IMR-90 (cell line): Measurements from ENCODE around the gene FGFBP2. TPM values are rescaled to one million over a fixed set of nuclear protein-coding genes. Genes with fewer than 3 reads are reported as not detected.

Source experiments
- ATAC-seq: fragments of 200-7000 bp; cut with Tn5 transposase; 2 replicates; pipeline ENCODE4 v1.9.1; 2020; ENCODE audit warnings: low read depth, mild to moderate bottlenecking, moderate library complexity
- BruUV-seq: library from RNA; stranded (reverse); fragments of 400-500 nt; replicated peaks from 2 replicates; lab custom pipeline; 2021; lab: Mats Ljungman, UMichigan
- CTCF ChIA-PET: fragments of 300-600 bp; formaldehyde crosslinking; extraction: SDS; loops from one replicate; lab custom pipeline; 2021; ENCODE audit warnings: antibody characterized with exemption; lab: Yijun Ruan, JAX
- POLR2A ChIA-PET: fragments of 300-600 bp; sonication (Branson Sonifier 250); formaldehyde crosslinking; loops from one replicate; lab custom pipeline; 2022; ENCODE audit warnings: antibody characterized with exemption; ENCODE audit not compliant: unreplicated experiment; lab: Charles Lee
- DNase-seq: peaks from one replicate; pipeline ENCODE4 v3.0.0; 2013
- H2AFZ ChIP-seq: replicated peaks from 2 replicates; pipeline ENCODE3; 2013; ENCODE audit warnings: low read length, mild to moderate bottlenecking; ENCODE audit not compliant: poor library complexity
- H2AK5ac ChIP-seq: 2 replicates; pipeline ENCODE4 v1.6.1; 2013; ENCODE audit warnings: low read depth, low read length, inconsistent platforms
- H2AK9ac ChIP-seq: replicated peaks from 2 replicates; pipeline ENCODE3; 2013; ENCODE audit warnings: mild to moderate bottlenecking, low read depth, low read length, moderate library complexity; ENCODE audit not compliant: poor library complexity
- H2BK120ac ChIP-seq: 2 replicates; pipeline ENCODE4 v1.6.1; 2013; ENCODE audit warnings: low read depth, low read length, inconsistent platforms
- H2BK15ac ChIP-seq: 3 replicates; pipeline ENCODE4 v1.6.1; 2013; ENCODE audit warnings: low read depth, low read length, inconsistent platforms
- H2BK20ac ChIP-seq: 2 replicates; pipeline ENCODE4 v1.6.1; 2013; ENCODE audit warnings: low read depth, mild to moderate bottlenecking, inconsistent platforms, low read length, moderate library complexity
- H2BK5ac ChIP-seq: 2 replicates; pipeline ENCODE4 v1.6.1; 2013; ENCODE audit warnings: mild to moderate bottlenecking, low read depth, low read length, inconsistent platforms; ENCODE audit not compliant: poor library complexity, severe bottlenecking
- H3K14ac ChIP-seq: replicated peaks from 2 replicates; pipeline ENCODE4 v1.6.1; 2013; ENCODE audit warnings: low read depth, low read length, inconsistent platforms
- H3K18ac ChIP-seq: 2 replicates; pipeline ENCODE4 v1.6.1; 2013; ENCODE audit warnings: low read depth, low read length, control low read depth
- H3K23ac ChIP-seq: 2 replicates; pipeline ENCODE4 v1.6.1; 2013; ENCODE audit warnings: low read depth, low read length, inconsistent platforms
- H3K27ac ChIP-seq: 2 replicates; pipeline ENCODE4 v1.5.1; 2013; ENCODE audit warnings: mild to moderate bottlenecking, control low read depth, low read length; ENCODE audit not compliant: insufficient read depth
- H3K27me3 ChIP-seq: 2 replicates; pipeline ENCODE4 v1.6.1; 2013; ENCODE audit warnings: low read length; ENCODE audit not compliant: control insufficient read depth, insufficient read depth
- H3K36me3 ChIP-seq: 2 replicates; pipeline ENCODE4 v1.6.1; 2013; ENCODE audit warnings: low read length, mixed read lengths; ENCODE audit not compliant: control insufficient read depth, insufficient read depth
- H3K4ac ChIP-seq: 2 replicates; pipeline ENCODE4 v1.6.1; 2013; ENCODE audit warnings: low read depth, low read length, inconsistent platforms
- H3K4me1 ChIP-seq: 2 replicates; pipeline ENCODE4 v1.6.1; 2013; ENCODE audit warnings: low read length, mixed read lengths; ENCODE audit not compliant: control insufficient read depth, insufficient read depth
- H3K4me2 ChIP-seq: 2 replicates; pipeline ENCODE4 v1.6.1; 2013; ENCODE audit warnings: low read depth, mild to moderate bottlenecking, control low read depth, low read length, moderate library complexity
- H3K4me3 ChIP-seq: 2 replicates; pipeline ENCODE4 v1.5.1; 2013; ENCODE audit warnings: low read depth, mild to moderate bottlenecking, control low read depth, low read length, moderate library complexity; ENCODE audit not compliant: insufficient read depth
- H3K56ac ChIP-seq: 2 replicates; pipeline ENCODE4 v1.6.1; 2013; ENCODE audit warnings: low read length, inconsistent platforms; ENCODE audit not compliant: insufficient read depth; ENCODE audit errors: extremely low read depth
- H3K79me1 ChIP-seq, 2 experiments: 2 replicates each; pipeline ENCODE4 v1.6.1; 2013; ENCODE audit warnings: low read length in 2 of 2, inconsistent platforms in 1 of 2, low read depth in 1 of 2
- H3K9ac ChIP-seq: 2 replicates; pipeline ENCODE4 v1.6.1; 2013; ENCODE audit warnings: low read depth, low read length, control low read depth
- H3K9me1 ChIP-seq: 2 replicates; pipeline ENCODE4 v1.6.1; 2013; ENCODE audit warnings: low read length, inconsistent platforms; ENCODE audit not compliant: insufficient read depth
- H3K9me3 ChIP-seq: 2 replicates; pipeline ENCODE4 v1.6.1; 2013; ENCODE audit warnings: low read length; ENCODE audit not compliant: control insufficient read depth, insufficient read depth
- H4K20me1 ChIP-seq: 2 replicates; pipeline ENCODE4 v1.6.1; 2013; ENCODE audit warnings: low read length, inconsistent platforms; ENCODE audit not compliant: insufficient read depth
- H4K5ac ChIP-seq: 2 replicates; pipeline ENCODE4 v1.6.1; 2013; ENCODE audit warnings: mild to moderate bottlenecking, low read depth, low read length, control low read depth
- H4K8ac ChIP-seq, 2 experiments: 2 replicates each; pipeline ENCODE4 v1.6.1; 2013; ENCODE audit warnings: low read depth in 2 of 2, low read length in 2 of 2, control low read depth in 1 of 2, inconsistent platforms in 1 of 2
- H4K91ac ChIP-seq: 2 replicates; pipeline ENCODE4 v1.6.1; 2013; ENCODE audit warnings: low read depth, low read length, inconsistent platforms; ENCODE audit not compliant: insufficient read depth
- POLR2A ChIP-seq: IDR thresholded peaks from 2 replicates; pipeline ENCODE4 v1.6.1; 2012; ENCODE audit warnings: mild to moderate bottlenecking, low read depth, low read length
- RCOR1 ChIP-seq: IDR thresholded peaks from 2 replicates; pipeline ENCODE4 v1.6.1; 2012; ENCODE audit warnings: mild to moderate bottlenecking, low read length, improper control_type of control experiment; ENCODE audit not compliant: insufficient replicate concordance
- WGBS, 2 experiments: methylation state at CpG; one replicate each; pipeline versions ENCODE4 v1.1.5 to v1.1.7; 2013; ENCODE audit warnings: missing lambda C conversion rate in 2 of 2; ENCODE audit not compliant: insufficient read length in 1 of 2; ENCODE audit errors: extremely low coverage in 2 of 2; 5-methylcytosine and 5-hydroxymethylcytosine counted together
- dilution Hi-C: fragments of 300-500 bp; cut with HindIII; formaldehyde crosslinking; loops from one replicate; pipeline ENCODE4 v1.14.3; 2018; ENCODE audit warnings: low sequenced_read_pairs; ENCODE audit not compliant: unreplicated experiment
- in situ Hi-C: fragments of 300-500 bp; cut with MboI; formaldehyde crosslinking; loops from 3 replicates; pipeline ENCODE4 v1.14.3; 2019; ENCODE audit warnings: low sequenced_read_pairs, inconsistent platforms, mixed read lengths
- intact Hi-C: fragments of 100-400 bp; cut with micrococcal nuclease; formaldehyde crosslinking; loops from 2 replicates; pipeline ENCODE4 v1.10.0; 2022
- polyA plus RNA-seq, 3 experiments: library from polyadenylated mRNA; depleted of rRNA; stranded (reverse); fragments of >200 nt; gene quantifications; 2 replicates each; pipeline ENCODE4 v1.2.3, GENCODE V29; 2012; ENCODE audit warnings: low replicate concordance in 1 of 3
- total RNA-seq: library from RNA; depleted of rRNA; stranded (reverse); fragments of >200 nt; gene quantifications from 2 replicates; pipeline ENCODE4 v1.2.3, GENCODE V29; 2012

FGFBP2 gene
- total and polyA plus RNA-seq, 2 of the 4 experiments (the other 2 are of a cell fraction): not detected

- intact Hi-C loops: no loop called here
- Histone ChIP-seq H3K18ac (no peak overlapping the region), H3K9ac (no peak overlapping the region), H3K36me3 (no peaks in the 10 kb centered on the region), H3K79me1 (no peaks in the 10 kb centered on the region), H2AFZ (no peak overlapping the region), H2BK5ac (no peak overlapping the region), H3K9me3 (no peaks in the 10 kb centered on the region), H3K4ac (no peak overlapping the region), H3K4me3 (no peak overlapping the region), H4K91ac (no peak overlapping the region), H2BK20ac (no peak overlapping the region), H3K9me1 (no peaks in the 10 kb centered on the region), H3K23ac (no peak overlapping the region), H3K14ac (no peak overlapping the region), H2BK15ac (no peak overlapping the region), H4K5ac (no peak overlapping the region), H2AK9ac (no peak overlapping the region), H3K56ac (no peak overlapping the region), H4K20me1 (no peaks in the 10 kb centered on the region), H2BK120ac (no peak overlapping the region), H3K4me1 (no peaks in the 10 kb centered on the region), H4K8ac (no peak overlapping the region), H3K27me3 (peaks cover 21% of the 10 kb centered on the region), H3K27ac (no peak overlapping the region), H2AK5ac (no peak overlapping the region), H3K4me2 (no peak overlapping the region)
- TF ChIP-seq POLR2A (no peak), RCOR1 (no peak)
- no peak for ATAC-seq
- dilution Hi-C loops: no loop called here
- in situ Hi-C loops: no loop called here
- WGBS, 2 experiments: 63% methylated on average over 1 of the region's 3 CpGs; no CpG with 5 or more reads in 1 of the 2 experiments
- no TSS peak for BruUV-seq
- ChIA-PET POLR2A (no interaction called here), CTCF (no interaction called here)
- no peak for DNase-seq
Measured at GRCh38 chr4:15929540-15929939, 33.4 kb downstream of the FGFBP2 start.
